ENCODE measurements around the gene SLC51B.

DNA sequence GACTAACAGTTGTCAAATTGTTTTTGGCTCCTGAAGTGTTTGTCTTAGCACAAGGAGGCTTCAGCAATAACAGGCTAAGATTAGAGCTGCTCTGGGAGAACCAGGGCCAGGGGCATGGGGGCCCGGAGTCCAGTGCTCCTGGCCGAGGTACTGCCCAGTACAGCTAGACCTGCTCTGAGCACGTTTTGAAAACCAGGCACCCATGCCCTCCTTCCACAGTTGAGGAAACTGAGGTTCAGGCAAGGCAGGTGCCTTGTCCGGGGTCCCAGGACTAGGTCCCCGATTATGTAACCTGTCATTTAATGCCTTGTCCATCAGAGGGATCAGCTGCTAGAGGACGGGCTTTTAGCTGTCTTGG lies 50.5 kb downstream of the SLC51B start:
- TF ChIP-seq, protein P1, sequence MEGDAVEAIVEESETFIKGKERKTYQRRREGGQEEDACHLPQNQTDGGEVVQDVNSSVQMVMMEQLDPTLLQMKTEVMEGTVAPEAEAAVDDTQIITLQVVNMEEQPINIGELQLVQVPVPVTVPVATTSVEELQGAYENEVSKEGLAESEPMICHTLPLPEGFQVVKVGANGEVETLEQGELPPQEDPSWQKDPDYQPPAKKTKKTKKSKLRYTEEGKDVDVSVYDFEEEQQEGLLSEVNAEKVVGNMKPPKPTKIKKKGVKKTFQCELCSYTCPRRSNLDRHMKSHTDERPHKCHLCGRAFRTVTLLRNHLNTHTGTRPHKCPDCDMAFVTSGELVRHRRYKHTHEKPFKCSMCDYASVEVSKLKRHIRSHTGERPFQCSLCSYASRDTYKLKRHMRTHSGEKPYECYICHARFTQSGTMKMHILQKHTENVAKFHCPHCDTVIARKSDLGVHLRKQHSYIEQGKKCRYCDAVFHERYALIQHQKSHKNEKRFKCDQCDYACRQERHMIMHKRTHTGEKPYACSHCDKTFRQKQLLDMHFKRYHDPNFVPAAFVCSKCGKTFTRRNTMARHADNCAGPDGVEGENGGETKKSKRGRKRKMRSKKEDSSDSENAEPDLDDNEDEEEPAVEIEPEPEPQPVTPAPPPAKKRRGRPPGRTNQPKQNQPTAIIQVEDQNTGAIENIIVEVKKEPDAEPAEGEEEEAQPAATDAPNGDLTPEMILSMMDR (IDR thresholded peaks at IDR 0.05) = no peak
- TF ChIP-seq POLR2AphosphoS5 (IDR thresholded peaks at IDR 0.05) = no peak
- TF ChIP-seq POLR2A (IDR thresholded peaks at IDR 0.05) = no peak
